IPS-20b (cell line): ENCODE measurements around the gene MRE11.

Experiments used
- H3K27ac ChIP-seq: one replicate; pipeline ENCODE4 v1.5.1; 2013; ENCODE audit warnings: low read length
- H3K27me3 ChIP-seq: 2 replicates; pipeline ENCODE4 v1.6.1; 2013; ENCODE audit warnings: mild to moderate bottlenecking, low read length, inconsistent platforms; ENCODE audit not compliant: insufficient read depth
- H3K36me3 ChIP-seq: 2 replicates; pipeline ENCODE4 v1.6.1; 2013; ENCODE audit warnings: low read depth, mild to moderate bottlenecking, inconsistent platforms, low read length, moderate library complexity; ENCODE audit not compliant: insufficient read depth
- H3K4me1 ChIP-seq: 2 replicates; pipeline ENCODE4 v1.6.1; 2013; ENCODE audit warnings: mild to moderate bottlenecking, control low read depth, inconsistent platforms, low read length, moderate library complexity; ENCODE audit not compliant: insufficient read depth
- H3K4me3 ChIP-seq: 2 replicates; pipeline ENCODE4 v1.5.1; 2013; ENCODE audit warnings: mild to moderate bottlenecking, low read length, inconsistent platforms
- H3K9ac ChIP-seq: 2 replicates; pipeline ENCODE4 v1.6.1; 2013; ENCODE audit warnings: low read depth, mild to moderate bottlenecking, inconsistent platforms, low read length, moderate library complexity
- H3K9me3 ChIP-seq: 2 replicates; pipeline ENCODE4 v1.6.1; 2013; ENCODE audit warnings: mild to moderate bottlenecking, low read depth, low read length, inconsistent platforms; ENCODE audit not compliant: insufficient read depth

Gene MRE11

GRCh38 chr11:94493281-94494125 is at the start of gene MRE11, which contains the start of gene ANKRD49:
TSS of gene MRE11 (minus strand) at chr11:94493844. CDS start at chr11:94492801, 1,043 bp downstream.
TSS of gene ANKRD49 (plus strand) at chr11:94493984. CDS start at chr11:94496694, 2,710 bp downstream.
- peaks cover 36% of the 10 kb centered on the region for H3K36me3 ChIP-seq

GRCh38 chr11:94539420-94539819 is 45.8 kb upstream of the MRE11 start:
- no peak overlapping the region for H3K9ac ChIP-seq
- no peaks in the 10 kb centered on the region for H3K4me1 ChIP-seq
- H3K27me3 ChIP-seq: peaks cover 8% of the 10 kb centered on the region
- H3K9me3 ChIP-seq: no peaks in the 10 kb centered on the region
- H3K36me3 ChIP-seq: no peaks in the 10 kb centered on the region
- H3K4me3 ChIP-seq: no peak overlapping the region
- no peak overlapping the region for H3K27ac ChIP-seq

More at GRCh38 chr11:94493281-94494125, at the start of gene MRE11, which contains the start of gene ANKRD49:
- H3K4me3 ChIP-seq: peak within 1 kb of the TSS; percentile 85
- H3K4me1 ChIP-seq: peaks cover 2% of the 10 kb centered on the region; the same call in 1 of the 2 replicates
- H3K9me3 ChIP-seq: no peaks in the 10 kb centered on the region
- H3K9ac ChIP-seq: peak within 1 kb of the TSS; percentile 95
- no peaks in the 10 kb centered on the region for H3K27me3 ChIP-seq
- peak within 1 kb of the TSS; percentile 62 for H3K27ac ChIP-seq

GRCh38 chr11:94537031-94537600 is 43.5 kb upstream of the MRE11 start:
- H3K9ac ChIP-seq: no peak overlapping the region
- no peaks in the 10 kb centered on the region for H3K36me3 ChIP-seq
- no peak overlapping the region for H3K4me3 ChIP-seq
- H3K9me3 ChIP-seq: no peaks in the 10 kb centered on the region
- no peaks in the 10 kb centered on the region; the same call in 1 of the 2 replicates for H3K27me3 ChIP-seq
- no peaks in the 10 kb centered on the region for H3K4me1 ChIP-seq
- H3K27ac ChIP-seq: no peak overlapping the region

GRCh38 chr11:94536386-94536785 is 42.7 kb upstream of the MRE11 start:
- Histone ChIP-seq H3K9ac (no peak overlapping the region), H3K27ac (no peak overlapping the region), H3K9me3 (no peaks in the 10 kb centered on the region), H3K4me3 (no peak overlapping the region), H3K27me3 (no peaks in the 10 kb centered on the region; the same call in 1 of the 2 replicates), H3K4me1 (no peaks in the 10 kb centered on the region), H3K36me3 (no peaks in the 10 kb centered on the region)

- Histone ChIP-seq H3K9ac (no peak overlapping the region), H3K27me3 (no peaks in the 10 kb centered on the region), H3K27ac (no peak overlapping the region), H3K36me3 (no peaks in the 10 kb centered on the region), H3K4me3 (no peak overlapping the region), H3K4me1 (no peaks in the 10 kb centered on the region), H3K9me3 (no peaks in the 10 kb centered on the region)
These were observed 40.3 kb upstream of the MRE11 start for GRCh38 chr11:94533696-94534630.

- no peaks in the 10 kb centered on the region for H3K27me3 ChIP-seq
- no peak overlapping the region for H3K4me3 ChIP-seq
- no peak overlapping the region for H3K9ac ChIP-seq
- H3K27ac ChIP-seq: no peak overlapping the region
- H3K4me1 ChIP-seq: no peaks in the 10 kb centered on the region
- H3K9me3 ChIP-seq: no peaks in the 10 kb centered on the region
- H3K36me3 ChIP-seq: no peaks in the 10 kb centered on the region
These were observed 39.6 kb upstream of the MRE11 start for GRCh38 chr11:94533206-94533605.

- Histone ChIP-seq H3K36me3 (no peaks in the 10 kb centered on the region), H3K9ac (no peak overlapping the region), H3K9me3 (no peaks in the 10 kb centered on the region), H3K27ac (no peak overlapping the region), H3K4me3 (no peak overlapping the region), H3K4me1 (no peaks in the 10 kb centered on the region), H3K27me3 (no peaks in the 10 kb centered on the region)
These were observed 38.6 kb upstream of the MRE11 start for GRCh38 chr11:94532211-94532610.

GRCh38 chr11:94528551-94528950 is 34.9 kb upstream of the MRE11 start:
- no peaks in the 10 kb centered on the region for H3K36me3 ChIP-seq
- no peaks in the 10 kb centered on the region for H3K27me3 ChIP-seq
- H3K4me3 ChIP-seq: no peak overlapping the region
- H3K4me1 ChIP-seq: no peaks in the 10 kb centered on the region
- no peaks in the 10 kb centered on the region for H3K9me3 ChIP-seq
- H3K27ac ChIP-seq: no peak overlapping the region
- H3K9ac ChIP-seq: no peak overlapping the region

GRCh38 chr11:94526645-94527438 is 33.2 kb upstream of the MRE11 start:
- Histone ChIP-seq H3K9ac (no peak overlapping the region), H3K9me3 (no peaks in the 10 kb centered on the region), H3K27ac (no peak overlapping the region), H3K36me3 (no peaks in the 10 kb centered on the region), H3K4me3 (no peak overlapping the region), H3K4me1 (no peaks in the 10 kb centered on the region), H3K27me3 (no peaks in the 10 kb centered on the region)

- Histone ChIP-seq H3K9ac (no peak overlapping the region), H3K27me3 (no peaks in the 10 kb centered on the region), H3K4me3 (no peak overlapping the region), H3K27ac (no peak overlapping the region), H3K9me3 (no peaks in the 10 kb centered on the region), H3K36me3 (no peaks in the 10 kb centered on the region), H3K4me1 (no peaks in the 10 kb centered on the region)
These were observed 32.1 kb upstream of the MRE11 start for GRCh38 chr11:94525546-94526324.
